HEK293 (cell line): Measurements from ENCODE around the gene AK9.

Experiments
- GFI1B ChIP-seq: fragments of 450-650 bp; formaldehyde crosslinking; IDR thresholded peaks from 2 replicates; pipeline ENCODE4 v1.5.1; 2016; ENCODE audit warnings: missing biosample characterization, missing genetic modification characterization
- ZNF266 ChIP-seq: fragments of 450-650 bp; formaldehyde crosslinking; IDR thresholded peaks from 2 replicates; pipeline ENCODE4 v1.5.1; 2016; ENCODE audit warnings: missing biosample characterization, missing genetic modification characterization, low read depth
- ZNF274 ChIP-seq, 2 experiments: fragments of 200-500 bp in 1 of 2; fragments of 450-650 bp in 1 of 2; sonication (Bioruptor generic) in 1 of 2; formaldehyde crosslinking in 1 of 2; IDR thresholded peaks; 2 replicates each; pipeline versions ENCODE4 v1.5.1 to v1.6.1; 2014 to 2016; ENCODE audit warnings: borderline replicate concordance in 1 of 2, inconsistent platforms in 1 of 2, low read length in 1 of 2, missing biosample characterization in 1 of 2, missing genetic modification characterization in 1 of 2
- TF ChIP-seq, protein P1 (sequence below): fragments of 450-650 bp; formaldehyde crosslinking; IDR thresholded peaks from 2 replicates; pipeline ENCODE4 v1.5.1; 2016; ENCODE audit warnings: missing biosample characterization, missing genetic modification characterization

DNA sequence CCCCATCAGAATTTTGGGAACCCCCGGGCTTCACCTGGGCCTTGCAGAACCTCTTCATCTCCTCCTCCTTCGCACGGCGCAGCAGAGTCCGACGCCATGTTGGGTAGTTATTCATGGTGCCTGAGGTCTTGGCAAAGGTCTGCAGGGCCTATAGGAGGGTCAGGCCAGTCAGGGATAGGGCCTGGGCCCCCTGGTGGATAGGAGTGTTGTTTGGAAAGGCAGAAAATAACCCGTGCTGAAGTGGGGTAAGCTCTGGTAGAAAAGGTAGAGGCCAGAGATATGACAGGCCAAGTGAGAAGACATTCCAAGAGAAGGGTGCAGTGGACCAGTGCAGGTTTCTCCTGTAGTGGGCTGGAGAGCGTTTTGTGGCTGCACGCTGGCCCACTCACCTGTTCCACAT lies 245.6 kb downstream of the AK9 start:
- TF ChIP-seq, protein P1, sequence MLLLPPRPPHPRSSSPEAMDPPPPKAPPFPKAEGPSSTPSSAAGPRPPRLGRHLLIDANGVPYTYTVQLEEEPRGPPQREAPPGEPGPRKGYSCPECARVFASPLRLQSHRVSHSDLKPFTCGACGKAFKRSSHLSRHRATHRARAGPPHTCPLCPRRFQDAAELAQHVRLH (tag by site-specific recombination) = no peak
- TF ChIP-seq ZNF274 (IDR thresholded peaks at IDR 0.05; ENCODE audit: low read length) (no peak), ZNF274 (tag by site-specific recombination; IDR thresholded peaks at IDR 0.05; ENCODE audit: borderline replicate concordance) (no peak), GFI1B (tag by site-specific recombination) (no peak), ZNF266 (tag by site-specific recombination) (no peak)
